ENCODE results near the gene RHEX.
"Not testable (repeated sequence)": the region's sequence is repeated elsewhere in the genome, so short reads cannot be mapped to it uniquely, and the experiment has no call there.

RHEX gene

GRCh38 chr1:206029484-206029883 lies 23.5 kb upstream of the RHEX start:
- FAIRE-seq (no peak), DNase-seq (ENCODE audit: insufficient read length, low spot score) (no peak)

- DNase-seq (ENCODE audit: insufficient read length, low spot score) (no peak), FAIRE-seq (no peak)
Measured at GRCh38 chr1:206030191-206030590, 22.8 kb upstream of the RHEX start.

- DNase-seq (ENCODE audit: insufficient read length, low spot score) (peak; percentile 64), FAIRE-seq (no peak)
Measured at GRCh38 chr1:206030714-206031113, 22.3 kb upstream of the RHEX start.

- FAIRE-seq (no peak), DNase-seq (ENCODE audit: insufficient read length, low spot score) (no peak)
Measured at GRCh38 chr1:206032380-206033140, 20.4 kb upstream of the RHEX start.

GRCh38 chr1:206035027-206035426 lies 17.9 kb upstream of the RHEX start:
- no peak for FAIRE-seq

GRCh38 chr1:206036663-206037455 lies 16.1 kb upstream of the RHEX start:
- no peak for FAIRE-seq

More at GRCh38 chr1:206035027-206035426, 17.9 kb upstream of the RHEX start:
- no peak for DNase-seq (ENCODE audit: insufficient read length, low spot score)

GRCh38 chr1:206037581-206037980 lies 15.4 kb upstream of the RHEX start:
- FAIRE-seq (no peak), DNase-seq (ENCODE audit: insufficient read length, low spot score) (no peak)

More at GRCh38 chr1:206036663-206037455, 16.1 kb upstream of the RHEX start:
- no peak for DNase-seq (ENCODE audit: insufficient read length, low spot score)

- DNase-seq (ENCODE audit: insufficient read length, low spot score) (no peak), FAIRE-seq (no peak)
Measured at GRCh38 chr1:206039046-206039973, 13.7 kb upstream of the RHEX start.

- FAIRE-seq: no peak
- DNase-seq (ENCODE audit: insufficient read length, low spot score): no peak
Measured at GRCh38 chr1:206040328-206040727, 12.6 kb upstream of the RHEX start.

- FAIRE-seq: no peak
Measured at GRCh38 chr1:206041640-206042039, 11.3 kb upstream of the RHEX start.

GRCh38 chr1:206047271-206047670 lies 5.7 kb upstream of the RHEX start:
- no peak for DNase-seq (ENCODE audit: insufficient read length, low spot score)
- FAIRE-seq: no peak

More at GRCh38 chr1:206041640-206042039, 11.3 kb upstream of the RHEX start:
- no peak for DNase-seq (ENCODE audit: insufficient read length, low spot score)

GRCh38 chr1:206048582-206048981 lies 4.4 kb upstream of the RHEX start:
- FAIRE-seq (no peak), DNase-seq (ENCODE audit: insufficient read length, low spot score) (no peak)

- DNase-seq (ENCODE audit: insufficient read length, low spot score) (no peak), FAIRE-seq (no peak)
Measured at GRCh38 chr1:206049293-206049692, 3.7 kb upstream of the RHEX start.

GRCh38 chr1:206049919-206050600 lies 2.9 kb upstream of the RHEX start:
- DNase-seq (ENCODE audit: insufficient read length, low spot score): no peak
- FAIRE-seq: no peak

GRCh38 chr1:206050655-206051235 lies 2.2 kb upstream of the RHEX start:
- no peak for FAIRE-seq
- no peak for DNase-seq (ENCODE audit: insufficient read length, low spot score)

- not testable (repeated sequence) for DNase-seq (ENCODE audit: insufficient read length, low spot score); FAIRE-seq
Measured at GRCh38 chr1:206052231-206052865, 625 bp upstream of the RHEX start.

- not testable (repeated sequence) for FAIRE-seq; DNase-seq (ENCODE audit: insufficient read length, low spot score)
Measured at GRCh38 chr1:206053616-206054015, 643 bp downstream of the RHEX start.

- DNase-seq (ENCODE audit: insufficient read length, low spot score); FAIRE-seq: not testable (repeated sequence)
Measured at GRCh38 chr1:206055069-206055625, 2.2 kb downstream of the RHEX start.

Measured in HTR-8/SVneo (cell line).